HG03025 (cell line): ENCODE measurements around the gene TYSND1.
"Not testable (repeated sequence)": the region's sequence is repeated elsewhere in the genome, so short reads cannot be mapped to it uniquely, and the experiment has no call there.

Experiments
- ATAC-seq: cut with Tn5 transposase; IDR thresholded peaks from one replicate; pipeline ENCODE4 v1.9.1; 2021; ENCODE audit warnings: mild to moderate bottlenecking, moderate library complexity; ENCODE audit not compliant: unreplicated experiment, low FRiP score

The TYSND1 gene, protein sequence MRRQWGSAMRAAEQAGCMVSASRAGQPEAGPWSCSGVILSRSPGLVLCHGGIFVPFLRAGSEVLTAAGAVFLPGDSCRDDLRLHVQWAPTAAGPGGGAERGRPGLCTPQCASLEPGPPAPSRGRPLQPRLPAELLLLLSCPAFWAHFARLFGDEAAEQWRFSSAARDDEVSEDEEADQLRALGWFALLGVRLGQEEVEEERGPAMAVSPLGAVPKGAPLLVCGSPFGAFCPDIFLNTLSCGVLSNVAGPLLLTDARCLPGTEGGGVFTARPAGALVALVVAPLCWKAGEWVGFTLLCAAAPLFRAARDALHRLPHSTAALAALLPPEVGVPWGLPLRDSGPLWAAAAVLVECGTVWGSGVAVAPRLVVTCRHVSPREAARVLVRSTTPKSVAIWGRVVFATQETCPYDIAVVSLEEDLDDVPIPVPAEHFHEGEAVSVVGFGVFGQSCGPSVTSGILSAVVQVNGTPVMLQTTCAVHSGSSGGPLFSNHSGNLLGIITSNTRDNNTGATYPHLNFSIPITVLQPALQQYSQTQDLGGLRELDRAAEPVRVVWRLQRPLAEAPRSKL

DNA sequence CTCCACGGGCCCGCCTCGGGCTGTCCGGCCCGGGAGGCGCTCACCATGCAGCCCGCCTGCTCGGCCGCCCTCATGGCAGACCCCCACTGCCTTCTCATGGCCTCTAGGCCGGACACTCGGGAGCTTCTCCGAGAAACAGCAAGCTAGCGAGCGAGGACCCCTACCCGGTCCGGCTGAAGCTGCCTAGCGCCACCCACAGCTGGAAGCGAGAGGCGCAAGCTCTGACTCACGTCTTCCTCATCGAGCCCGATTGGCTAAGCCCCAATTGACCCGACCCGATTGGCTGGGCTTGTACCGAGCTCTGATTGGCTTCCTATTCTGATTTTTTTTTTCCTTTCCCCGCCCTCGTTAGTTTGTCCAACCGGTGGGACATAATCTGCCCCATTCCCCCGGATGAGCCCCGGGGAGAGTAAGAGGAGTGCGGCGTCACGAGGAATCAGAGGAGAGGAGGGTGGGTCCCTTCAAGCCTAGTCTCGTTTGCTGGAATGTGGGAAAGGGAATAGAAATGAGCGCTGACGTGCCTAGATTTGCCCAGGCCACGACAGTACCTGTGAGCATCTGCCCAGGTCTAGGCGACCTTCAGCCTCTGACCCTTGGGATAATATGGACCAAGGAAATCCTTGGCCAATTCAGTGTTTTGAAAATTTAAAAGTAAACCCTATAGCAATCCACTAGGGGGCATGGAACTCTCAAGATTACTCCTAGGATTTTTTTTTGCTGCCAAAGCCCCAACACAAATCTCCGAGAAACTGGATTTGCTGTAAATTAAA lies at the start of gene TYSND1:
Gene TYSND1 (minus strand): TSS at position 212 of the 770 bp plus-strand sequence. CDS start 114 bp downstream, at position 98.
- peak; percentile 89 for ATAC-seq

DNA sequence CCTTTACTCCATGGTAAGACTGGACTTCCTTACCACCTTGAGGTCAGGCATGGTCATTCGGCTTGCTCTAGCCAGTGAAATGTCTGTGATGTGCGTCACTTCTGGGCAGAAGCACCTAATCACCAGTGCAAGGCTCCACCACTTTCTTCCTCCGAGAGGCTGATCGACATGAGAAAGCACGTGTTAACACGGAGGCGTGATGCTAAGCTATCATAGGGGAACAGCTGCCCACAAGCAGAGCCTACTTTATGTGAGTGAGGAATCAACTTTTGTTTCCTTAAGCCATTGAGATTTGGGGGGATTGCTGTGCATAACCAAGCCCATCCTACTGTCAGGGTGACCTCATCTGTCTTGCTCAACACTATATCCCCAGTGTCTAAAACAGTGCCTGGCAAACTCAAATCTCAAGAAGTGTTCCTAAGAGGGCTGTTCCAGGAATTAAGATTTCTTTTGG lies 46.9 kb upstream of the TYSND1 start:
- no peak for ATAC-seq

DNA sequence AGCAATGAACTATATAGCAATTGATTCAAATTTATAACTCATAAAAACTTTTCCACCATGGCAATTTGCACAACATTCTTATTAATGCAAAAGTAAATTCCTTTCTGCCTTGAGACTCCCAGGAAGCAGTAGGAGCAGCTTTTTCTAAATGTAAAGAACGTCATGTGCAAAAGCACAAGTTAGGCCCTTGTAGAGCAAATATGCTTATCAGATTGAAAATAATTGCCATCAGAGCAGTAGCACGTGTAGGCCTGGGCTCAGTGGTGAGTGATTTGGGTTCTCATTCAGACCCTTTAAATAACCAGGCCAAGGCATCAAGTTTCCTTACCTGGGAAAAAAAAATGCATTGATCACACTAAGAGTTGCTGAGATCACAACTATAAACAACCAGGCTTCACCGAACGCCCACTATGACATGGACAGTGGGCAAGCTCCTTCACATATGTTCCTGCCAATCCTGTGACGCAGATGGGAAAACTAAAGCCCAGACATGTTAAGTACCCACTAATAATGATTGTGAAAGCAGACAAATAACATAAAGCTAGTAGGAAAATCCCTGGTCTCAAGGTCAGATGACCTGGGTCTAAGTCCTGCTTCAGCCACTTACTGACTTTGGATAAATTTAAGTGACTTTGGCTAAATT lies 45.9 kb upstream of the TYSND1 start:
- no peak for ATAC-seq

DNA sequence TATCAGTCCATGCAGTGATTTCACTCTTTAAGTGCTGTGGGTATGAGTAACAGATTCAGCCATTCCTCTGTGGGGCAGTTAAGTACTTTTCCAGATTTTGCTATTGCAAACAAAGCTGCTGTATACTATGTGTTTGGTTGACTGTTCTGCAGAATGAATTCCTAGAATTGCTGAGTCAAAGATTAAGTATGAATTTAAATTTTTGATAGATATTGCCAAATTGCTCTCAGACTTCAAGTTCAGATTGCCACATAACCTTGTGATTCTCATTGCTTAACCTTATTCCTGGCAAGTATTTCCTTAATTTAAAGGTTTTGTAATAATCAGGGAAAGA lies 45.4 kb upstream of the TYSND1 start:
- ATAC-seq, result no peak

DNA sequence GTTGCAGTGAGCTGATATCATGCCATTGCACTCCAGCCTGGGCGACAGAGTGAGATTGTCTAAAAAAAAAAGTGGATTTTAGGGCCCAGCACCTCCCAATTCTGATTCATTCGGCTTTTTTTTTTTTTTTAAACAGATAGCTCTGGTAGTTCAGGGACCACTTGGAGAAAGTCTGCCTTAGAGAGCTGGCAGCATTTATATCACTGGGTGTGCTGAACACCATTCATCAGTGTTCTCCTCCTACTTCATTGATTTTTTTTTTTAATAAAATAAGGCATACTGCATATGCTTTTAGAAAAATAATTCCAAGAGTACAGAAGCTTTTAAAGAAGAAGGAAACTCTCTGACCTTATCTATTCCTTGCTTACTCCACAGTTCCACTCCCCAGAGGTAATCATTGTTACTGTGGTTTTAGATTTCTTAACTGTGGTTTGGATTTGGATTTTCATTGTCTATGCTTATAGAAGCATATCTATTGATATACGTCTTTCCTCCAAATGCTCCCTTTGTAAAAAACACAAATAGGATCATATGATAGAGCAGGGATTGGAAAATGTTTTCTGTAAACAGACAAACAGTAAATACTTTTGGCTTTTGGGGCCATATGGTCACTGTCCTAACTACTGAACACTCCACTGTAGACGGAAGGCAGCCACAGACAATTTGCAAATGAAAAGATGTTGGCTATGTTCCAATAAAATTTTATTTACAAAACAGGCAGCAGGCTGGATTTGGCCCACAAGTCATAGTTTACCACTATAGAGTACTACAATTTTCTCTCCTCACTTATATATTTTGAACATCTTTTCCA lies 44.9 kb upstream of the TYSND1 start:
- no peak for ATAC-seq

DNA sequence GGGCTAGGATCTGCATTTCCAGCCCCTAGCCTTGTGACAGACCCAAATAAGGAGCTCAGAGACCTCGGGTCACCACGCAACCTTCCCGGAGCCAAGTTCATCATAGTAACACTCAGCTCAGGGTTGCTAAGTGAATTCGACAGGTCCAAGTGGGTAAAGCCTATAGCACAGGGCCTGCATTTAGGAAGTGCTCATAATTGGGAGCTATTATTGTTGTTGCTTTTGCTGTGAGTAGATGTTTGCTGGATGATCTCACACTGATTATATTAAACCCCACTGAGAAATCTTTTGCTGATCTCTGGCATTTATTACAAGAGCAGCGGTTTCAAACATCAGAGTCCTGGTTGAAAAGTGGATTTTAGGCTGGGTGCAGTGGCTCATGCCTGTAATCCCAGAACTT lies 44.1 kb upstream of the TYSND1 start:
- ATAC-seq, result no peak

DNA sequence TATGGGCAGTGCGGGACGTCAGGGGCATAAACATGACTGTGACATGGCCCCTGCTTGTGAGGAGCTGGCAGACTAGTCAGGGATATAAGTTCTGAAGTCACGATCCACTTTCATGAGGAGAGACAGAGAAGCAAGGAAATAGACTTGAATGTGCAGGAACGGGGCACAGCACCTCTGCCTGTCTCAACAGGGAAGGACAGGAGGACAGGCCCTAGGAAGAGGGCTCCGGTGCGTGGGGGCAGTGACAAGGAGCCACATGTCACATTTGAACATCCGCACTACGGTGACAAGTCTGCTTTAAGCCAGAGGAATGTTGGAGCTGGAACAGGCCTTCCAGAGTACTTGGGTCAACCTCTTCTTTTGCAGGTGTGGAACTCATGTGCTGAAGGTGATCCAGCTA lies 43.6 kb upstream of the TYSND1 start:
- ATAC-seq, result no peak

DNA sequence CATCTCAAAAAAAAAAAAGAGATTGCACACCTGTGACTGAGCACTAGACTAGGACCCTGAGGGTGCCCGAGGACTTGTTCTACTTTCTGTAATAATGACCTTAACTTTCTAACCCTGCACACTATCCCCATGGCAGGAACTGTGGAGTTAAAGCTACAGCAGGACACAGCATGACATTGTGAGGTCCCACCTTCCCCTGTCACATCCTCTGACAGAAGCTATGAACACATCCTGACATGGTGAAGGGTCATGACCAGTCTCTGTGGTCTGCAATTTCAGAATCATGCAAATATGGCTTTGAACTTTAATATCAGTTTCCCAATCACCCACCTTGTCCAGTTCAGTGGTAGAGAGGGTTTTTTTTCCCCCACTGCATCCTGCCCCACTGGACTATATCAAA lies 42.3 kb upstream of the TYSND1 start:
- ATAC-seq, result no peak

DNA sequence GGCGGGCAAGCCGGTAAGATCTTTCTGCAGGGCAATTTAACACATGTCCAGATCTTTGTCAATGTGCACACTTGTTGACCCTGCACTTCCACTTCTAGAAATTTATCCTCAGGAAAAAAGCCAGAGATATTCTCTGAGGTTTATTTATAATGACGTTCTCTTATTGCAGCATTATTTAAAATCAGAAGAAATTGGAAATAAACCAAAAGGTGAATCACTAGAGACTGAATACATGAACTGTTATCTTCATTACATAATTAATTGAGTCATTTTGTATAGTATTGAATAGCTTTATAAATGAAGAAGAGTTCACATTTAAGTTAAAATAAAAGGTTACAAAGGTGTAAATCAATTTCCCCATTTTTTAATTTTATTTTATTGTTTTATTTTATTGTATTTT lies 40.1 kb upstream of the TYSND1 start:
- ATAC-seq, result no peak

DNA sequence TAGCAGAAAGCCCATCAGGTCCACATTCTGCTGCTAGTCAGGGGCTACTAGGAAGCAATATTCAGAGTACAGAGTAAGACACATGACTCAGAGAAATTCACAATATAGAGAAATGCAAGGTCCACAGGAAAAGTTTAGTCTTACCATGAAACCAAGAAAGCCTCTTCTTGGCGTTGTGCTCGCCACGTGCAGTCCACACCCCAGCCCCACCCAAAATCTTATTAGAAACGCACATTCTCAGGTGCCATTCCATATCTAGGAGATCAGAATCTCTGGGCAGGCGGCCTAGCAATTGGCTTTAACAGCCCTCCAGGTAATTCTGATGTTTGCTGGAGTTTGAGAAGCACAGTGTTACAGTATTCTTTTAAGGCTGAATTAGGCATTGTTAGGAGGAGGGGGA lies 39.6 kb upstream of the TYSND1 start:
- no peak for ATAC-seq

DNA sequence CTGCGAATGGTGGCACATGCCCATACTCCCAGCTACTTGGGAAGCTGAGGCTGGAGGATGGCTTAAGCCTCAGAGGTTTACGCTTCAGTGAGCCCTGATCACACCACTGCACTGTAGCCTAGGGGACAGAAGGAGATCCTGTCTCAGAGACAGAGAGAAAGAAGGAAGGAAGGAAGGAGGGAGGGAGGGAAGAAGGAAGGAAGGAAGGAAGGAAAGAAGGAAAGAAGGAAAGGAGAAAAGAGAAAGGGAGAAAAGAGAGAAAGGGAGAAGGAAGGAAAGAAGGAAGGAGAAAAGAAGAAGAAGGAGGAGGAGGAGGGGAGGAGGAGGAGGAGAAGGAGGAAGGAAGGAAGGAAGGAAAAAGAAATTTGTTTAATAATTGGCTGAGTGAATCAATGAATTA lies 36.8 kb upstream of the TYSND1 start:
- ATAC-seq, result no peak

DNA sequence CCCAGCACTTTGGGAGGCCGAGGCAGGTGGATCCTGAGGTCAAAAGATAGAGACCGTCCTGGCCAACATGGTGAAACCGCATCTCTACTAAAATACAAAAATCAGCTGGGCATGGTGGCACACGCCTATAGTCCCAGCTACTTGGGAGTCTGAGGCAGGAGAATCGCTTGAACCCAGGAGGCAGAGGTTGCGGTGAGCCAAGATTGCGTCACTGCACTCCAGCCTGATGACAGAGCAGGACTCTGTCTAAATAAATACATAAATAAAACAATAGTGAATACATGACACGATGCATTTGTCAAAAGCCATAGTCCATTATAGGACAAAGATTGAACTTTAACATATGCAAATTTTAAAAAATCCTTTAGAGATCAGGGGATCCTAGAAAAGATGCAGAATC lies 32.7 kb upstream of the TYSND1 start:
- ATAC-seq, result not testable (repeated sequence)

DNA sequence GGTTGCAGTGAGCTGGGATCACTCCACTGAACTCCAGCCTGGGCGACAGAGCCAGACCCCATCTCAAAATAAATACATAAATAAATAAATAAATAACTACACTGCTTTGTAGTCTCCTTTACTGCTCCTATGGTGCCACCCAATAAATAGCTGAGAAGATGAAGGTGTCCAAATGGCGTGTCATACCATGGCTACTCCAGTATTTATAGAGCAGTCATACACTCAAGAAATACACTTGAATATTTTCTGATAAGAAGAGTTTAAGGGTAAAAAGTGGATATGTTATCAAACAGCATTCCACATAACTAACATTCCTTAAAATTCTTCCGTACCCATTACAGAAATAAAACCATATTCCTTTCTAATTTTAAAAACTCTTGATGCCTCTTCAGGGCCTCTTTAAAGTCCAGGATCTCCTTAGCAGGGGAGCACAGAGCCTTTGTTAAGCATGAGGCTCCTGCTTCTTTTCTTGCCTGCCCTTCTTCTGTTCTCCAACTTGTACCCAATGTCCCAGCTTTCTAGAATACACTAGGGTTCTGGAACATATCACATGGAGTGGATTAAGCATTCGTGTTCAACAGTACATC lies 31.7 kb upstream of the TYSND1 start:
- no peak for ATAC-seq

DNA sequence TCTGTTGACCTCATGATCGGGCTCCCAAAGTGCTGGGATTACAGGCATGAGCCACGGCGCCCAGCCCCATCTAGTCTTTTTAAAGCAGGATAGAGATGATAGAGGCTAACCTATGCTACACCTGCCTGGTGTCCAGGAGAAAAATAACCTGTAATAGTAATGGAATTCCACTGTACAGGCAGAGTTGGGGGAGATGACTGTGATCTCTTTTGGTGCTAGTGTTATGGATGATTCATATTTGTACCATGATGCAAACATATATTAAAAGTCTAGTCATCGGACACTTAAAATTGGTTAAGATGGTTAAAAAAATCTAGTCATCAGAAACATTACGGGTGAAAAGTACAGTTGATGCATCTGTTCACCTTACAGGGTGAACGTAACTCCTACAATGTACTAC lies 29.9 kb upstream of the TYSND1 start:
- no peak for ATAC-seq

DNA sequence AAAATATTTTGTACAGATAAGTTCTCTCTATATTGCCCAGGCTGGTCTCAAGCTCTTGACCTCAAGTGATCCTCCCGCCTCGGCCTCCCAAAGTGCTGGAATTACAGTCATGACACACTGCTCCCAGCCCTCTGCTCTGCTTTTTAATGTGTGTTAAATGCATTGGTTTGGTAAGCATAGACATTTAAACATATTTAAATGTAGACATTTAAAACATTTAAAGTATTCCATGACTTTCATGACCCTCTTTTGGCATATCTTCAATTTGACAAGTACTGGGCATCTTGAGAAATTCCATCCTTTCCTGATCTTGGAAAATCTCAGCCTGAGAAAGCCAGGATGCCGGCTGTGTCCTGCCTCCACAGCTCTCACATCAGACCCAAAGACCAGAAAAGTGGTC lies 29.0 kb upstream of the TYSND1 start:
- no peak for ATAC-seq

DNA sequence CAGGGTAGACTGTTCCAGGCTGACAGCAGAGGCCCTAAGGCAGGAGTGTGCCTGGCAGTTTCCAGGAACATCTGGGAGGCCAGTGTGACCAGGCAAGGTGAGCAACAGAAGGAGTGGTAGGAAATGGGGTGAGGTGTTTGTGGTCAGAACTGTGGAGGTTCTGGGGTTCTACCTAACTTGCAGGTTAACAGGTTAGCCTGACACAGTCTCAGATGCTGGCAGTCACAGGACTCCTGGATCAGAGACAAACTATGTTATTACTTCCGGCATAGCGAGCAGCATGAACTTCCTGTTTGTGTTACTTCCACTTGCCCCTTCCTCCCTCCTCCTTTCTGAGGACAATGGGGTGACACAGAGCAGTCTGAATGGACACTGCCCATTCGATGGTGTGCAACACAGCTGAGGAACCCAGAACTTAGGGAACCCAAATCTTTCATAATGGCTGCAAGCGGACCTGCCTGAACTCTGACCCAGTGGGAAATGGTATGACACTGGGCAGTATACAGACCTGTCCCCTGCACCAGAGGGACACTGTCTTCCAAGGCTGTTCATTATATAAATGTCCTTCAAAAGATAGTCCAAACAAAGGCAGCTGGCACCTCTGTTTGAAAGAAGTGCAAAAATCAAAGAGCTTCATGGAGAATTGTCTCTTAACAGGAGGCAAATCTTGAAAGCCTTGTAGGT lies 27.7 kb upstream of the TYSND1 start:
- ATAC-seq, result no peak

DNA sequence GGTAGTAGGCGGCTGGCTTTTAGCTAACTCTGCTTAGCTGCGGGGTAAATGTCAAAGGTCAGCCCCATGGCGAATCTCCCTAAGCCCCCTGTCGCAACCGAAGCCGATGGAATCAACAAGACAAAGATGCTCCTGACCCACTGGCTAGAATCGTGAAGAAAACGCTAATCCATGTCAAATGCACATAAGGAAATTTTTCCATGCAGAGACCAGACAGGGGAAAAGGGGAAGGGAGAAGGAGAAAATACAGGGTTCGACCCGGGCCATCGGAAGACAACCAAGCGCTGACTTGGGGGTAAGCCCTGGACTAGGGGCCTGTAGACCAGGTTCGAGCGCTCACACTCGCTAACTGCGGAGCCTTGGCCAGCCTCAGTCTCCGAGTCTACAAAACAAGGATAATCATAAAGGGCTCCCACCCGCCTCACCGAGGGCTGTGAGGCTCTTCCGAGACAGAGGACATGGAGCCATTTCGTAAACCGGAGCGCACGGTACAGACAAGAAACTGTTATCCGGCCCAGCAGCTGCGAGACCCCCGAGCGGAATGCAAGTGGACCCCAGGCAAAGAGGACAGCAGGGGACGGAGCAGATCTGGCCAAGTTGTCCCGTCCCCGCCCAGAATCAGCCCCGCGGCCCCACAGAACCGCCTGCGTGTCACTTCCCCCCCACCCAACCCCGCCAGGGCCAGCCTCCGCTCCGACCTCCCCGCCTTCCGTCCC lies 23.3 kb upstream of the TYSND1 start:
- ATAC-seq, result no peak

DNA sequence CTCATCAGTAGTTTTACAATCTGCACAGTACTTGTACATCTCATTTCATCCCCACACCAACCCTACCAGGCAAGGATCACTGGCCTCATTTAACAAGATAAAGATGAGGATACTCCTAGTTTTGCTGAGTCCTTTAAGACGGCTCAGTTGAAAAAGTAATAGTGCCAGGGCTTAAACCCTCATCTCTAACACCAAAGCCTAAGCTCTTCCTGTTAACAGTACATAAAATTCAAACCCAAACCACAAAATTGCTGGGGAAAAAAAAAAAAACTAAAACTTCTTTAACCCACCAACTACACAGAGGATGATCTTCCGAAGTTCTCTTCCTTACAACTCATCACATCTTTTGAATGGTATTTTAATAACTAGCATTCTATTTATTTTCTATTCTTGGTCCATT lies 22.5 kb upstream of the TYSND1 start:
- no peak for ATAC-seq

DNA sequence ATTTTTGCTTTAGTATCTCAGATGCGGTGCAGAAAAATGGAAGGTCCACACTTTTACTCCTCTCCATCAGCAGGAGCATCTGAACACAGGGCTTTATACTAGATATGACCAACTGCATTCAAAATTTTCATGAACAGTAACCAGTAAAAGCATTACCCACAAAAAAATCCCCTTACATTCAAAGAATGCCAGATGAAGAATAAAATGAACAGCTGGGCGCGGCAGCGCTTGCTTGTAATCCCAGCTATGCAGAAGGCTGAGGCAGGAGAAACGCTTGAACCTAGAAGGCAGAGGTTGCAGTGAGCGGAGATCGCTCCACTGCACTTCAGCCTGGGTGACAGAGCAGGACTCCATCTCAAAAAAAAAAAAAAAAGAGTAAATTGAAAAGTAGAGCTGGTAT lies 20.7 kb upstream of the TYSND1 start:
- no peak for ATAC-seq
